Breast epithelium (tissue), 4 donors: ENCODE data around the gene SF3B5. TPM values are rescaled to one million over a fixed set of nuclear protein-coding genes. Genes with fewer than 3 reads are reported as not detected.
"Not testable (repeated sequence)": the region's sequence is repeated elsewhere in the genome, so short reads cannot be mapped to it uniquely, and the experiment has no call there.

Source experiments
- DNase-seq, 2 donors: peaks; one replicate each; pipeline ENCODE4 v3.0.0-alpha.2; 2019; ENCODE audit warnings: low spot score in 2 of 2
- H3K27ac ChIP-seq, 2 donors: fragments of 200-600 bp; sonication (generic) in 1 of 2; one replicate each; pipeline ENCODE4 v1.5.1; 2016 to 2019; ENCODE audit warnings: mild to moderate bottlenecking in 1 of 2
- H3K27me3 ChIP-seq, 2 donors: fragments of 200-600 bp; sonication (generic) in 1 of 2; one replicate each; pipeline versions ENCODE4 v1.5.1 to v1.6.0; 2017 to 2019; ENCODE audit warnings: control low read depth in 1 of 2, mild to moderate bottlenecking in 1 of 2
- H3K36me3 ChIP-seq: fragments of 200-600 bp; one replicate; pipeline ENCODE4 v1.5.1; 2019
- H3K4me1 ChIP-seq, 2 donors: fragments of 200-600 bp; sonication (generic); one replicate each; pipeline ENCODE4 v1.5.1; 2016 to 2019; ENCODE audit warnings: control low read depth in 1 of 2
- H3K4me3 ChIP-seq, 3 donors: fragments of 200-600 bp; sonication (generic); 1 replicate in 2 of 3; 2 replicates in 1 of 3; pipeline ENCODE4 v1.5.1; 2016 to 2019; ENCODE audit warnings: mild to moderate bottlenecking in 3 of 3, moderate library complexity in 2 of 3
- H3K9me3 ChIP-seq, 2 donors: fragments of 200-600 bp; sonication (generic) in 1 of 2; one replicate each; pipeline ENCODE4 v1.5.1; 2016 to 2019; ENCODE audit warnings: control low read depth in 1 of 2
- CTCF ChIP-seq, 3 donors: fragments of 450-650 bp; IDR thresholded peaks; one replicate each; pipeline ENCODE4 v1.5.1; 2016 to 2017; ENCODE audit warnings: antibody characterized with exemption in 3 of 3, mild to moderate bottlenecking in 3 of 3, moderate library complexity in 3 of 3
- POLR2A ChIP-seq: fragments of 450-650 bp; IDR thresholded peaks from one replicate; pipeline ENCODE4 v1.6.1; 2016; ENCODE audit warnings: antibody characterized with exemption, mild to moderate bottlenecking, moderate library complexity
- POLR2AphosphoS5 ChIP-seq, 3 donors: sonication (generic); formaldehyde crosslinking; IDR thresholded peaks; one replicate each; pipeline ENCODE4 v1.6.1; 2017; ENCODE audit warnings: antibody characterized with exemption in 3 of 3
- intact Hi-C: fragments of 100-400 bp; cut with DNase I; formaldehyde crosslinking; loops from one replicate; pipeline ENCODE4 v1.15.1; 2023; ENCODE audit warnings: low total_unique reads
- total RNA-seq, 3 donors: library from RNA; depleted of rRNA; stranded (reverse); fragments of >200 nt; gene quantifications; one replicate each; pipeline ENCODE4 v1.1.0, GENCODE V29; 2016

SF3B5 gene
- total RNA-seq, 3 donors from 2014 or later = 122 to 176 (median 155) TPM

- Histone ChIP-seq H3K27ac (no peak overlapping the region), H3K4me1 (no peaks in the 10 kb centered on the region), H3K9me3 (no peaks in the 10 kb centered on the region), H3K27me3 (no peaks in the 10 kb centered on the region), H3K36me3 (no peaks in the 10 kb centered on the region), H3K4me3 (no peak overlapping the region)
- TF ChIP-seq POLR2AphosphoS5 (IDR thresholded peaks at IDR 0.05) (no peak), CTCF (IDR thresholded peaks at IDR 0.05) (no peak), POLR2A (no peak)
- DNase-seq = no peak
- intact Hi-C loops = loop anchor here (10.0 kb wide), 1 partner anchor 1024 kb away; no protein-coding TSS in a partner anchor
These were observed 45.5 kb upstream of the SF3B5 start for GRCh38 chr6:144140867-144141266.

GRCh38 chr6:144139817-144140216 lies 44.4 kb upstream of the SF3B5 start:
- TF ChIP-seq CTCF (IDR thresholded peaks at IDR 0.05) (no peak), POLR2A (no peak), POLR2AphosphoS5 (IDR thresholded peaks at IDR 0.05) (no peak)
- H3K27me3 ChIP-seq = no peaks in the 10 kb centered on the region
- no peak for DNase-seq
- H3K36me3 ChIP-seq = no peaks in the 10 kb centered on the region
- intact Hi-C loops = loop anchor here (10.0 kb wide), 1 partner anchor 1025 kb away; no protein-coding TSS in a partner anchor
- no peak overlapping the region for H3K4me3 ChIP-seq
- no peak overlapping the region for H3K27ac ChIP-seq
- no peaks in the 10 kb centered on the region for H3K4me1 ChIP-seq
- no peaks in the 10 kb centered on the region for H3K9me3 ChIP-seq

GRCh38 chr6:144138542-144138941 lies 43.2 kb upstream of the SF3B5 start:
- no peak for DNase-seq
- H3K27me3 ChIP-seq = no peaks in the 10 kb centered on the region
- no peak overlapping the region for H3K4me3 ChIP-seq
- TF ChIP-seq POLR2A (no peak), CTCF (IDR thresholded peaks at IDR 0.05) (no peak), POLR2AphosphoS5 (IDR thresholded peaks at IDR 0.05) (no peak)
- H3K27ac ChIP-seq = no peak overlapping the region
- intact Hi-C loops = no loop called here
- no peaks in the 10 kb centered on the region for H3K36me3 ChIP-seq
- no peaks in the 10 kb centered on the region for H3K9me3 ChIP-seq
- no peaks in the 10 kb centered on the region for H3K4me1 ChIP-seq

- TF ChIP-seq POLR2A = no peak
- no peaks in the 10 kb centered on the region for H3K9me3 ChIP-seq
- no peaks in the 10 kb centered on the region for H3K4me1 ChIP-seq
- no peaks in the 10 kb centered on the region for H3K27me3 ChIP-seq
- H3K36me3 ChIP-seq = no peaks in the 10 kb centered on the region
- no peak overlapping the region for H3K4me3 ChIP-seq
- intact Hi-C loops = no loop called here
- H3K27ac ChIP-seq = no peak overlapping the region
- no peak for DNase-seq
These were observed 39.4 kb upstream of the SF3B5 start for GRCh38 chr6:144134737-144135136.

- H3K27me3 ChIP-seq = no peaks in the 10 kb centered on the region
- H3K27ac ChIP-seq = no peak overlapping the region
- intact Hi-C loops = no loop called here
- TF ChIP-seq CTCF (IDR thresholded peaks at IDR 0.05) = no peak
- no peak for TF ChIP-seq POLR2A
- no peaks in the 10 kb centered on the region for H3K36me3 ChIP-seq
- no peaks in the 10 kb centered on the region for H3K4me1 ChIP-seq
- DNase-seq = no peak
- H3K9me3 ChIP-seq = no peaks in the 10 kb centered on the region
- H3K4me3 ChIP-seq = no peak overlapping the region
These were observed 38.8 kb upstream of the SF3B5 start for GRCh38 chr6:144134176-144134575.

GRCh38 chr6:144133225-144133821 lies 38.0 kb upstream of the SF3B5 start:
- H3K27ac ChIP-seq = no peak overlapping the region
- no peaks in the 10 kb centered on the region for H3K27me3 ChIP-seq
- H3K4me1 ChIP-seq = no peaks in the 10 kb centered on the region
- intact Hi-C loops = no loop called here
- DNase-seq = no peak
- TF ChIP-seq POLR2A (no peak), CTCF (IDR thresholded peaks at IDR 0.05) (no peak), POLR2AphosphoS5 (IDR thresholded peaks at IDR 0.05) (no peak)
- H3K4me3 ChIP-seq = no peak overlapping the region
- no peaks in the 10 kb centered on the region for H3K36me3 ChIP-seq
- no peaks in the 10 kb centered on the region for H3K9me3 ChIP-seq

GRCh38 chr6:144132167-144132690 lies 36.9 kb upstream of the SF3B5 start:
- H3K4me1 ChIP-seq, H3K27me3 ChIP-seq, intact Hi-C loops, H3K27ac ChIP-seq, H3K4me3 ChIP-seq, H3K36me3 ChIP-seq, DNase-seq, H3K9me3 ChIP-seq: not testable (repeated sequence)
